ENCODE measurements around the gene BIN1.

The BIN1 gene

GRCh38 chr2:127059559-127059958 lies 47.4 kb downstream of the BIN1 start:
- no peak for DNase-seq (ENCODE audit: low read depth in 2 of 2)

- DNase-seq (ENCODE audit: low read depth in 2 of 2), result no peak
Measured at GRCh38 chr2:127058954-127059252, 48.1 kb downstream of the BIN1 start.

GRCh38 chr2:127058246-127058953 lies 48.6 kb downstream of the BIN1 start:
- DNase-seq (ENCODE audit: low read depth in 2 of 2), result no peak

- DNase-seq (ENCODE audit: low read depth in 2 of 2), result no peak
Measured at GRCh38 chr2:127057371-127058245, 49.3 kb downstream of the BIN1 start.

- DNase-seq (ENCODE audit: low read depth in 2 of 2), result no peak
Measured at GRCh38 chr2:127056631-127057370, 50.2 kb downstream of the BIN1 start.

GRCh38 chr2:127056086-127056485 lies 50.9 kb downstream of the BIN1 start:
- no peak for DNase-seq (ENCODE audit: low read depth in 2 of 2)

GRCh38 chr2:127055786-127056076 lies 51.2 kb downstream of the BIN1 start:
- DNase-seq (ENCODE audit: low read depth in 2 of 2), result no peak

GRCh38 chr2:127054996-127055785 lies 51.8 kb downstream of the BIN1 start:
- DNase-seq (ENCODE audit: low read depth in 2 of 2), result no peak

- DNase-seq (ENCODE audit: low read depth in 2 of 2), result no peak
Measured at GRCh38 chr2:127054604-127054930, 52.4 kb downstream of the BIN1 start.

GRCh38 chr2:127053731-127054603 lies 53.0 kb downstream of the BIN1 start:
- DNase-seq (ENCODE audit: low read depth in 2 of 2), result no peak

- no peak for DNase-seq (ENCODE audit: low read depth in 2 of 2)
Measured at GRCh38 chr2:127052771-127053691, 53.9 kb downstream of the BIN1 start.

GRCh38 chr2:127052057-127052770 lies 54.7 kb downstream of the BIN1 start:
- no peak for DNase-seq (ENCODE audit: low read depth in 2 of 2)

- DNase-seq (ENCODE audit: low read depth in 2 of 2), result no peak
Measured at GRCh38 chr2:127051116-127052056, 55.6 kb downstream of the BIN1 start.

- DNase-seq (ENCODE audit: low read depth in 2 of 2), result no peak
Measured at GRCh38 chr2:127050803-127051115, 56.2 kb downstream of the BIN1 start.

GRCh38 chr2:127049927-127050802 lies 56.8 kb downstream of the BIN1 start:
- peak; percentile 58 for DNase-seq (ENCODE audit: low read depth in 2 of 2)

GRCh38 chr2:127048969-127049897 lies 57.7 kb downstream of the BIN1 start:
- DNase-seq (ENCODE audit: low read depth in 2 of 2), result no peak

- no peak for DNase-seq (ENCODE audit: low read depth in 2 of 2)
Measured at GRCh38 chr2:127048618-127048935, 58.4 kb downstream of the BIN1 start.

Measured in activated CD4-positive, alpha-beta T cell treated with anti-CD3 and anti-CD28 coated beads for 24 hours (primary cell).